RPMI7951 (cell line): Measurements from ENCODE around the gene SLC4A7. TPM values are rescaled to one million over a fixed set of nuclear protein-coding genes. Genes with fewer than 3 reads are reported as not detected.
"Not testable (repeated sequence)": the region's sequence is repeated elsewhere in the genome, so short reads cannot be mapped to it uniquely, and the experiment has no call there.

Experiments
- DNase-seq: peaks from one replicate; pipeline ENCODE4 v3.0.0-alpha.2; 2012; ENCODE audit warnings: low read depth
- total RNA-seq: library from RNA; depleted of rRNA; stranded (reverse); fragments of >200 nt; shearing (Covaris generic); gene quantifications from 2 replicates; pipeline ENCODE4 v1.2.3, GENCODE V29; 2014

Gene SLC4A7
- total RNA-seq, 1 experiment from 2014 or later, result 32.1 TPM

DNA sequence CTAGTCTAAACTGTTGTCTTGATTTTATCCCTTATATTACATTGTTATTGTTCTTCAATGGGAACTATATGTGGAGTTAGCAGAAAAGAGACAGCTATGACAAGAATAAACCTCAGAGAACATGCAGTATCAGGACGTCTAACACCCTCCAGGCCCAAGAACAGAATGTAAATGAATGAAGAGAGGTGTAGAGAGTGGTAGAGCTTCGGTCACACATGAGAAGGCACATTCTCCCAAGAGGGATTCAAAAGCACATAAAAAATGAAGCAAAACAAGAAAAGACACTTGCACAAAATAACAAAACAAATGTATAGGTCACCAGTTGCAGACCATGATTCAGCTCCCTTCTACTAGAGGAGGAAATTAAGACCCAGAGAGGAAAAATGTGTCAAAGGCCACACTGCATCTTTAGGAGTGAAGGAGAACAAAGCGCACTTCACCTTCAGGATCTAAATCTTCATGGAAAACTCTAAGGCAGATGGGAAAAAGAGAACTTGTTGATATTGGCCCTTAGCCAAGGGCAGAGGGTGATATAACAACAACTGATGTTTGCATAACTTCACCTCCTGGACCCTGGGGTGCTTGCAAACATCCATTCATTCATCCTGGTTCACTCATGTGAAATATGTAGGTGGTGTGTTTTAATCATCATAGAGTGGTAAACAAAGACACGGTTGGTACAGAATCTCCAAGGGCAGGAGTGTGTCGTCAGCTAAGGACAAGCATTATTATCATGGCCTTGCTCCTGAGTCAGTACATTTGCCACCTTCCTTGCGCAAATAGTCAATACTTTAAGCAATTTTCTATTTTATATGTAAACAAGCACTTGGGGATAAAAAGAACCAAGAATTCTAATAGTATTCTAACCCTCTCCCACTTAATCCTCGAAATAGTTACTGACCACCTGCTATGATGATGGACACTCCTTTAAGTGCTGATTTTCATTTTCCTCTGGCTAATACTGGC lies 123.8 kb downstream of the SLC4A7 start:
- peak; percentile 17 for DNase-seq

DNA sequence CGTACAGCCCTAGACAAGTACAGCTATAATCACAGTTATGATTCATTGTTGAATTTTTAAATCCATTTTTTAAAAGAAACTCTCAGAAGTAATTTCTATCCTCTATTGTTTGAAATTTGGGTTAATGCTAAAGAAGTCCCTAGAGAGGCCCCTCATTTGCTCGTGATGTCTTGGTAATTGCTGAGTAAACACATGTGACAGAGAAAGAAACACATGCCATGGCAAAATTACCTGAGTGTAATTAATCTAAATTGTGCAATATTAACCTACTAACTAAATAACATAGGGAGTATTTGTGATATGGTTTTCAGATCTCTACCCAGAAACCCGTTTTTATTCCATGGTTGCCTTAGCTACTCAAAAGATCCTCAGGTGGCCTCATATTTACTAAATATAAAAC lies 125.8 kb downstream of the SLC4A7 start:
- DNase-seq, result no peak

DNA sequence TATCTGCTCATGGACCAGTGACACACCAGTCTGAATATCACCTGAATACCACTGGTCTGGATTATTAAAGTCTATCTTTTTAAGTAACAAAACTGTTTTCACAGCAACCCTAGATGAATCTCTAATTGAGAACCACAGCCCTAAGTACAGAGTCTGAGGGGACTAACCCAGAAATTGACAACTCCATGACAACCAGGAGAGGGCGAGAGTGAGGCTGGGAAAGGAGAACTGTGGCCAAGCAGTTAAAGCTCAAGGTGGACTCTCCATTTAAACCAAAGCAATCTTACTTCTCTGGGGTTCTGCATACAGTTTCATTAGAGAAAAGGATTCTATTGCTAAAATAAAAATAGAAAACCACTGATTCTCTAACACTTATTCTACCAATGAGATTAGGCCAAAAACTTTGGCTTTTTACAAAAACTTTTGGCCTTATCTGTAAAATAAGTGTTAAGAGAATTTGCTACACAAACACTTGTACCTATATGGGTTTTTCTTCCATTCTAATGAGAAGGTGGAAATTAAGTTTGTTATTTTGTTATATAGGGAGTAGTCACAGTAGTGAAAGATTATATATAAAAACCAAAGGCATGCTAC lies 126.4 kb downstream of the SLC4A7 start:
- DNase-seq, result peak; percentile 67

DNA sequence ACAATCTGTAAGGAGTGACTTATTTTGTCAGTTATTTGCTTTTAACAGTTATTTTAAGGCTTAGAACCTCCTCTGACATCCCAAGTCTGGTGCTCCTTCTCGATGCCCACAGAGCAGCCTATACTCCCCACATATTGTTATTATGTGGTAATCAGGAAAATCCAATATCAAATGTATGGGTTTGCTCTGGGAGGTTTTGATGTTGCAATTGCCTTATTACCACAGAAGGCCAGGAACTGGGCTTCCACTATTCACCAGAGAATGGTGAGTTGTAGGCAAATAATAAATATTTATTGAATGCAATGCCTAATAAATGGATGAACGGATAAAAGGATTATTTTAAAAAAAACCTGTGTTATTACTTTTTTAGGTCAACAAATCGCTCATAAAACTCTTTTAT lies 127.2 kb downstream of the SLC4A7 start:
- no peak for DNase-seq

DNA sequence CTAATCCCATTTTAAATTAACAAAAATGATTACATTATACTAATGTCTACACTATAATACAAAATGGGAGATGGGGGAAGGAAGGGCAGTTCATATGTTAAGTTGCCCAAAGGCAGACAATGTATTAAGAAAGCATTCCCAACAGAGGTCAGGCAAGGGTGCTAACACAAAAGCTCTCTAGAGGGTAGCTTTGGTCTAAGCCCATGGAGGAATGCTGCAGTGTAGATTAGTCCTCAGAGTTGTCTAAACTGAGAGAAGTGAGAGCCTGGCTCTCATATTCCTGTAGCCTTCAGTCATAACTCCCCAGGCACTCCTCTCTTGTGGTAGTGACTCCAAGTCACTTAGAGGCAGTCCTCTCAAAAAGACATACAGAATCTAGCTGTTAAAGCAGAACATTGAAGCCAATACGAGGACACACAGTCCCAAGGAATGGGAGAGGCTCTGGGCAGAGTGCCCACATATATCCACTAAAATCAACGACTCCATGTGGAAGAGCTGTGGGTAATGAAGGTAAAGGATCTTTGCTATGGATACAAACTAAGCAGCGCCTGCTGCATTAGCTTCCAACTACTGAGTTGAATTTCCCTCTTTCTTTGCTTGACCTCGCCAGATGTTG lies 129.5 kb downstream of the SLC4A7 start:
- DNase-seq, result no peak

DNA sequence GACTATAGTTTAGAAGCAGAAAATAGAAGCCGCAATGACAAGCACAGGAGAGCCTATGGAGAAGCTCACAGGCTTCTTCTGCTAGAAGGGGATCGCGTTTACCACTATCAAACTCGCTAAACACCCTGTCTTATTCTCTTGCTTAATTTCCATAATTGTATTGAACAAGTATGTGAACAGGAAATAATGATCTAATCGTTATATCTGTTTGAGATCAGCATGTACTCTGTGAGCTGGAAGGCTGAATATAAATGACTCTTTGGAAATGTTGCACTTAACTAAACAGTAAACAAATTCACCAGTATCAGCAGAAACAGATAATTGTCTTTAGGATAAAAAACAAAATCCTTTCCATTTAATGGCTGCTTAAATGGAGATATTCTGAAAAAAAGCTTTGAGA lies 130.0 kb downstream of the SLC4A7 start:
- DNase-seq, result no peak

DNA sequence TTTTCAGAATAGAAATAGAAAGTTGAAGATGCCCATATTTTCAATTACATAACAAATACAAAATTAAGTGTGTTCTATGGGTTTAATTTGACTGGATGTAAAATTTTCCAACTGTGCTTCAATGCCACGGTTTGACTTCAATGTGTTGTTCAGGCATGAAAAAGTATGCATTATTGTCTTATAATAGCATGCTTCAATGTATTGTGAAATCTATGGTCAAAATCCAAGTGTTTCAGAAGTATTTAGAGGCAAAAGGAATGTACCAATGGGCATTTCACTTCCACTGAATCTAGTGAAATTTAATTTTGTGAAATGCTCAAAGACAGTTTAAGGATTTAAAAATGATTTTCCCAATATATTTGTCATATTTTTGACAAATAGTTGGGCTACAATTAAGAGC lies 131.0 kb downstream of the SLC4A7 start:
- DNase-seq, result no peak

- no peak for DNase-seq
These were observed 132.1 kb downstream of the SLC4A7 start for GRCh38 chr3:27352047-27352446.

- DNase-seq, result no peak
These were observed 134.4 kb downstream of the SLC4A7 start for GRCh38 chr3:27349832-27350231.

GRCh38 chr3:27345959-27346865 lies 138.0 kb downstream of the SLC4A7 start:
- DNase-seq, result no peak

DNA sequence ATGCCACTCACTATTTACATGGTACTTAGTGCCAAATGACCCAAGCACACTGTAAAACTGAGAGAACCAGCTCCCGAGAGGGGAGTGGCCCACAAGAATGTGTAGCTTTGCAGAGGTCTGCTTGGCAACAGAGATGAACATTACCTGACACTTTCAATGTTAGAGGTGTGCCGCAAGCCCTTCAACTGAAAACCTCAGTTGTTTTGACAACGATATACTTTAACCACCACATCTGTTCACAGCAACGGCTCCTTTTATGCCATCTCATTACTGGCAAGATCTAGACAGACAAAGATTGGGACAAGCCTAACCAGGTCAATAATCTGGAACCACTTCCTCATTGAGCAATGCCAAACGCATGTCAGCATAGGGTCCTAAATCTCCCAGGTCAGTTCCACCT lies 138.7 kb downstream of the SLC4A7 start:
- no peak for DNase-seq

- no peak for DNase-seq
These were observed 139.1 kb downstream of the SLC4A7 start for GRCh38 chr3:27345045-27345444.

GRCh38 chr3:27344192-27344591 lies 140.0 kb downstream of the SLC4A7 start:
- no peak for DNase-seq

DNA sequence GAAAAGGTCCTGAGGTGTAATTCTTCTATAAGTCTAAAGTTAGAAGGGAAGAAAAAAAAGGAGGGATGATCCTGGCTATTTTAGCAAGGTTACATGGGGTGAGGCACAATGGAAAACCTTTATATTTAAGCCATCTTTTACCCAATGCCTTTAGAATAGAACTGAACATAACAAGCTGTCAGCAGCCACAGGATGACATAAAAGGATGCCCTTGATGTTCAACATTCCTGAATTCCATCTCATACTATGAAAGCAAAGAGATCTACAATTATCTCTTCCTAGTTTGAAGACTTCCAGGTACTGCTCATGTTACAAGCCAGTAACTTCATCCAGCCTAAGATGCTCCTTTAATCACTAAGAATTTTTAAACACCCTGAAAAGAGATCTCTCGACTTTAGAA lies 141.9 kb downstream of the SLC4A7 start:
- DNase-seq, result no peak

DNA sequence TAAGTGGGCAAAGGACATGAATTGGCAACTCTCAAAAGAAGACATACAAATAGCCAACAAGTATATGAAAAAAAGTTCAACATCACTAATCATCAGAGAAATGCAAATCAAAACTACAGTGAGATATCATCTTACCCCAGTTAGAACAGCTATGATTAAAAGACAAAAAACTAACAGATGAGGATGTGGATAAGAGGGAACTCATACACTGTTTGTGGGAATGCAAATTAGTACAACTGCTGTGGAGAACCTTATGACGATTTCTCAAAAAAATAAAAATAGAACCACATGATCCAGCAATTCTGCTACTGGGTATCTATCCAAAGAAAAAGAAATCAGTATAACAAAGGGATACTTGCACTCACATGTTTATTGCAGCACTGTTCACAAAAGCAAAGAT lies 143.7 kb downstream of the SLC4A7 start:
- no peak for DNase-seq

DNA sequence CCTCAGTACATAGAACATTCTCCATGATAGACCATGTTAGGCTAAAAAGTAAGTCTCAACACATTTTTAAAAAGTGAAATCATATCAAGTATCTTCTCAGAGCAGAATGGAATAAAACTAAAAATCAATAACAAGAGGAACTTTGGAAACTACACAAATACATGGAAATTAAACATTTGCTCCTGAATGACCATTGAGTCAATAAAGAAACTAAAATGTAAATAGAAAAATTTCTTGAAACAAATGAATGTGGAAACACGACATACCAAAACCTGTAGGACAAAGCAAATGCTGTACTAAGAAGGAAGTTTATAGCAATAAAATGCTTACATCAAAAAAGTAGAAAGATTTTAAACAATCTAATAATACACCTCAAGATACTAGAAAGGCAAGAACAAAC lies 148.6 kb downstream of the SLC4A7 start:
- DNase-seq, result no peak

DNA sequence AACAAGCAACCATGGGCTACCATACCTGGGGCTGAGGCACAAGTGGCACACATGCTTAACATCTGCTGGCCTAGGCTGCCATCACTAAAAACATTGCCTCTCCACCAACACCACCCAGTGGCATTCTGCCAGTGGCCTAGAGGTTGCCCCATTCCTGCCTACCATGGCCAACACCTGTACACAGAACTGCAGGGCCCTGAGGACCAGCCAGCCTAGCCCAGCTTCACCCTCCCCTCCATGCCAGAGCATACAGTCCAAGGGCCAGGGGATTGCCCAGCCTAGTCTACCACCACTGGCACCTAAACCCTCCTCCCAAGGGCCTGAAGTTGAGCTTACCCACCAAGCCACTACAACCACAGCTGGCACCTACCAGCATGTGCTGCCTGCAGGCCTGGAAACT lies 150.3 kb downstream of the SLC4A7 start:
- no peak for DNase-seq

- DNase-seq, result not testable (repeated sequence)
These were observed 155.0 kb downstream of the SLC4A7 start for GRCh38 chr3:27328982-27329762.

- DNase-seq, result peak; percentile 86
These were observed 157.3 kb downstream of the SLC4A7 start for GRCh38 chr3:27326629-27327545.

DNA sequence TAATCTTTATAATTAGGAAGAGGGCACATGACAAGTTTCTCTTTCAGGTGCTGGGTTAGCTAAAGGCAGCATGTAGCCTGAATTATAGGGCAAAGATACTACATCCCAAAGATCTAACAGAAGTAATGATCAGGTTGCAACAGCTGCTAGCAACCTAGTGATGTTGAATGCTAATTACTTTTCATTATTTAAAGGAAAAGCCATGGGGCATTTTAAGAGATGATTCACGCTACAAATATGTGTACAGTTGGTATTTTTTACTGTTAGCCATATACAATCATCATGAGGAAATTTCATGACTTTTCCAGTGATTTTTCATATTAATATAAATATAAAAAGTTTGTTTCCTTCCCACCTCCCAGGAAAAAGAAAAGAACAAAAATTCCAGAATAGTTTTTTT lies 158.0 kb downstream of the SLC4A7 start:
- peak; percentile 64 for DNase-seq
